Urothelium cell line (cell line): ENCODE measurements around the gene HUNK.
A peak's percentile ranks its signal among the peaks of the same experiment; 100 is the strongest.

ENCODE experiments used
- DNase-seq: peaks from one replicate; pipeline ENCODE4 v3.0.0; 2011; ENCODE audit warnings: low spot score, mixed read lengths
- FAIRE-seq: peaks from 2 replicates; lab custom pipeline; 2011; peaks lifted over from hg19 to GRCh38; lab: Jason Lieb, UNC

The HUNK gene

DNA sequence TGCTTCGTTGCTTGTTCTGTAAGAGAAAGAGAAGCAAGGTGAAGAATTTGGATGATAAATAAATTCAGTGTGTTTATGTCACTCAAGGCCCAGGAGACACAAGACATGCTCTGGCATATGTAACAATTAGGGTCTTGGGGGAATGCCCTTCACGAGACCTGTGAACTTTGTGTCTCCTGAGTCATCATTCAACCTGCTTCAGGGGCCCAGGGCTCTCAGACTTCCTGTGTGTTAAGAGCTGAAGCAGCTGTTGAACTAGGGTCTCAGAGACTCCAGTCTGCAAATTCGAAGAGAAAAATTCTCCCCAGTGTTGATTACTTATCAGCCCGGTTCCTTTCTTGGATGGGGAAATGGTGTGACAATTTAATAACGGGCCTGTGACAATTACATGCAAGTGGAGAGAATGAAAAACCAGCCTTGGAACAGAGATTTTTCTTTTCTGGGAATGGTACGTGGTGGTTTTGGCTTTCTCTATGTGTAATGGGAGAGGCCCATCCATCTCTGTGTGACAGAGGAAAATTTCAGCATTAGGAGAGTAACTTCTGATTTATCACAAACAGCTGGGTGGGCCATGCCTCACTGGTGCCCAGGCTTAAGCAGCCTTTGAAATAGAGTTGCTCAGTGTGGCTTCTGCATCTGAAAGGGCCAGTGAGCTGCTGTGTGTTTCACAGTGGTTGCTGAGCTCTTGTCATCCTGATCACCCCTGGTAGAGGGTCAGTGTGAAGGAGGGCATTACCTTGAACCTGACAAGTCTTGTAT, 22.4 kb downstream of the HUNK start:
- FAIRE-seq: peak; percentile 46
- no peak for DNase-seq

DNA sequence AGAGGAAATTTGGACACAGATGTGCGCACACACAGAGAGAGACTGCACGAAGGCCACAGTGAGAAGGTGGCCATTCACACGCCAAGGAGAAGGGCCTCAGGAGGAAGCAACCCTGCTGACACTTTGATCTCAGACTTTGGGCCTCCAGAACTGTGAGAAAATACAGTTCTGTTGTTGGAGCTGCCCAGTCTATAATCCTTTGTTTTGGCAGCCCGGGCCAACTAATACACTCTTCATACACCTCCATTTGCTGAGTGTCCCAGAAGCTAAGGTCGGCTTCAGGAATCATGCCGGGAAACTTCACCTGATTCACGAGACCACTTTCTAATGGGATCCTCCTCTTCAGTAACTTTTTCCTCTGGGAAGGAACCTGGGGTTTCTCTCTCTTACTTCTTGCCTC, 23.2 kb downstream of the HUNK start:
- no peak for FAIRE-seq
- DNase-seq: no peak

DNA sequence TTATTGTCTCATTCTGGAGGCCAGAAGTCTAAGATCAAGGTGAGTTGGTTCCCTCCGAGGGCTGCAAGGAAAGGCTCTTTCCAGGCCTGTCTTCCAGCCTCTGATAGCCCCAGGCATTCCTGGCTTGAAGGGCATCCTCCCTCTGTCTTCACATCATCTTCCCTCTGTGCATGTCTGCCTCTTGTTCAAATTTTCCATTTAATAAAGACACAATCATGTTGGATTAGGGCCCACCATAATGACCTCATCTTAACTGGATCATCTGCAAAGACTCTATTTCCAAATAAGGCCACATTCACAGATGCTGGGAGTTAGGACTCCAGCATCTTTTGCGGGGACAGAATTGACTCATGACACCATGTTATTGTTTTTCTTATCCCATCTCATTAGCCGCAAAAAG, 24.5 kb downstream of the HUNK start:
- no peak for DNase-seq
- FAIRE-seq: no peak

DNA sequence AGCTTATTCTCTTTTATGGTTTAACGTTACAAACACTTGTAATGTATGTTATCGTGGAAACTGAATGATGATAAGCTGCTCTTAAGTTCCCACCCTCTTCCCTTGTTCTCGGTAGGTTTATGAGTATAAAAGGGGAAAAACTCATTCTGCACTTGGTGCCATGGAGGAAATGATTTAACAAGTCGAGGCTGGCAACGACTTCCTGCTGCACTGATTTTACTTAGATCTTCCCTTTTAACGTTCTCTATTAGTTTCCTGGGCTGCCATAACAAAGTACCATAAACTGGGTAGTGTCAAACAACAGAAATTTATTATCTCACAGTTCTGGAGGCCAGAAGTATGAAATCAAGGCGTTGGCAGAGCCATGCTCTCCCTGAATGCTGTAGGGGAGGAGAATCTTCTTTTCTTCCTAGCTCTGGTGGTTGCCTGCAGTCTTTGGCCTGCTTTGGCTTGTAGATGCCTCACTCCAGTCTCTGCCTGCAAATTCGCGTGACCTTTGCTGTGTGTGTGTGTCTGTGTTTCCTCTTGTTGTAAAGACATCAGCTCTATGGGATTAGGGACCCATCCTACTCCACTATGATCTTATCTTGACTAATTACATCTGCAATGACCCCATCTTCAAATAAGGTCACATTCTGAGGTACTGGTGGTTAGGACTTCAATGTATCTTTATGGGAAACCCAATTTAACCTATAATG, 26.3 kb downstream of the HUNK start:
- FAIRE-seq (no peak), DNase-seq (no peak)

DNA sequence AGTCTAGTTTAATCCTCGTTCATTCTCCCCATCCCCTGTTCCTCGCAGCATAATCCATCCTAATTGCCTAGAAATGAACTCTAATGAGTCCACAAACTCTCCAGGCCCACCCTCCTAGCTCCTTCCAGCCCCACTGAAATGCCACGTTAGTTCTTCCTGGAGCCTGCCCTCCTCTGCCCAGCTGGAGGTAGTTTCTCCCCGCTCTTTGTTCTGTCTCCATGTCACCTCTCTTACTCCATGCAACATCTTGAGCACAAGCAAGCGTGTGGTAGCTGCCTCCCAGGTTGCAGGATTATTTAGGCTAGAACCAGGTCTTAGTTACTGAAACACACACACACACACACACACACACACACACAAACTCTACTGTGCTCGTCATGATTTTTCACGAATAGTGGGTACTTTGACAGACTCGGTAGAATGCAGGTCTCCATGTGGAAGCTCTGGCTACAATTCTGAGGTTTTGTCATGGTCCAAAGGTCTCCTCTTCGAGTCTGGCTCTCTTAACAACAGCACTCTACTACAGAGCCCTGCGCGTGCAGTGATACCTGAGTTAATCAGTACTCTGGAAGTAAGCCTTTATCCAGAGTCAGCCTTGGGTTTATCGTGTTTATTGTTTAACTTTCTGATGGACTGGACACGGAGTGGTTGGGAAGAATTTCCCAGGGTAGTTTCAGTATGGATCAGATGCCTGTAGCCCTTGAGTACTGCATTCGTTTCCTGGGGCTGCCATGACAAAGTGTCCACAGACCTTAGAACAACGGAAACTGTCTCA, 27.5 kb downstream of the HUNK start:
- DNase-seq: no peak
- FAIRE-seq: no peak

DNA sequence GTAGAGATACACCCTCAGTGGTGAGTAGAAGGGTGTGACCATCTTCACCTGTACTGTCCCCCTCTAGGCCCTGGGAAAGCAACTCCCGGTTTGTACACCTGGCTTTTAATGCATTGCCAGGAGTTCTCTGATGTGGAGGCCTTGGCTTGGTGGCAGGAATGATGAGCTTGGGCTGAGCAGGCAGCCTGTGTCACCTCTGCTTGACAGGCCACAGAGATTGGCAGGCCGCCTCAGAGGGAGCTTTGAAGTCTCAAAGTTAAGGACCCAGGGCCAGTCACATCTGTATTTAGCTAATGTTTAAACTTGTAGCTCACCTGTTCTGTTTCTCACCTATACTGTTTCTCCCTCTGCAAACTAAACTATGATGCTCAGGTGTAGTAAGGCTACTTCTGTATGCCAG, 28.5 kb downstream of the HUNK start:
- DNase-seq (no peak), FAIRE-seq (peak; percentile 46)

DNA sequence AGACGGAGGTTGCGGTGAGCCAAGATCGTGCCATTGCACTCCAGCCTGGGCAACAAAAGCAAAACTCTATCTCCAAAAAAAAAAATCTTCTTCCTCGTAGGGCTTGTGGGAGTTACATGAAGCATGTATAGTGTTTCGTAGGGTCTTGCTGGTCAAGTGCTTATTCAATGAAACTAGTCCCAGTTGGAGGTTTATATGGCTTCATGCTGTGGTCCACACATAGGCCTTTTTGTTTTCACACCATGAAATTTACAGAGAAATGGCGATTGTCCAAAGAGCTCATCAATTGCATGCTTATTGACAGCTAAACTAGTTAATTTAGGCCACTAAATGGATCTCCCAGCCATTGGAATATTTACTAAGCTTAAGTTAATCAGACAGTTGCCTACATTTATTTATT, 29.6 kb downstream of the HUNK start:
- FAIRE-seq: no peak
- no peak for DNase-seq

DNA sequence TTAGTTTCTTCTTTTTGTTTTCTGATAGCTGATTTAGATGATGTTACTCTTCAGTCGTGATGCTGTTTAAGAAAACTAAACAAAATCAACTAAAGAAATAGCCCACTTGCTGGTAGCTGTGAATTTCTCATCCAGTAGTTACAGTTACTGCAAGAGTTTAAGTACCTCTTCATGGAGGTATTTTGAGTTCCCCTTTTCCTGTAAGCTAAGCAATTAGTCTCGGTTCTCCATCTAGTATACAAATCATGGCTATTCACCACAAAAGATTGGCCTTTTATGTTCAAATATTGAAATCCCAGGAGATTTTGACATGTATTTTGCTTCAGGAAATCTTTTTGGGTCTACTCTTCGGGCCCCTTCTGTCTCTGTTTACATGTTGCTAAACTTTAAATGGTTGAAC, 31.1 kb downstream of the HUNK start:
- DNase-seq (no peak), FAIRE-seq (no peak)

DNA sequence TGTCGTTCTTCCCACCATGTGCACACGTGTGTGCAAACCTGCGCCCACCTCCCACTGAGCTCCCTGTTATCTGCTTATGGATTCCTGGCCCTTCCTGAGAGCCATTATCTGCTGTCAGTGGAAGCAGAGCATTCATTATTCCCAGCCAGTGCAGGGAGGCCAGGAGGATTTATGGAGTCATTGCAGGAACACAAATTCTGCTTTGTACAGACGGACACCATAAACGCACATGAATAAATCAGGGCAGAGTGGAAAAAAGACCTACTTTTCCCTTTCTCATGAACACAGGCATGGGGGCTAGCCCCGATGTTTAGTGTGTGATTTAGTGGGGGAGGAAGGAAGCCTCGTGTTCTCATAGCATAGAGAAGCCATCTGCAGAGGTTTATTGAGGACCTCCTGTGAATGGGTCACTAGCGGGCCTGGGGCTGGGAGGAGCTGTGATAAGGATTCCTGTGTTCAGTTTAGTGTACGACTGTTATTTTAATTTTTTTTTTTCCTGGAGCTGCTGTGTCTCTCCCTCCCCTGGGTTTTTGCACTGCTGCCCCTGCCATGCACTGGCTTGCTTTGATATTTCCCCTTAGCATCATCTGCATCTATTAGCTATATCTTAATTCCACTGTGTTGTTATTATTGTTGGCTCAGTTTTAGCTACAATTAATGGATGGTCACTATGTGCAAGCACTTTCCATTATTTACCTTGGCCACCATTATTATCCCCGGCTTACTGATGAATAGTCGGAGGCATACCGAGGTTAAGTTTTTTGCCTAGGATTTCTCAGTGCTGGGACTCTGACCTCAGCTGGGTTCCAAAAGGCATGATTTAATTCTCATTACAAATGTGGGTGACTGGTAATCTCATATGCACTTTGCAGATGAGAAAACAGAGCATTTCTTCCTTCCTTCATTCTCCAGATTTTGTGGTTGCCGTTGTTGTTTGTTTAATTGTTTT, 33.0 kb downstream of the HUNK start:
- FAIRE-seq: peak; percentile 48
- no peak for DNase-seq

DNA sequence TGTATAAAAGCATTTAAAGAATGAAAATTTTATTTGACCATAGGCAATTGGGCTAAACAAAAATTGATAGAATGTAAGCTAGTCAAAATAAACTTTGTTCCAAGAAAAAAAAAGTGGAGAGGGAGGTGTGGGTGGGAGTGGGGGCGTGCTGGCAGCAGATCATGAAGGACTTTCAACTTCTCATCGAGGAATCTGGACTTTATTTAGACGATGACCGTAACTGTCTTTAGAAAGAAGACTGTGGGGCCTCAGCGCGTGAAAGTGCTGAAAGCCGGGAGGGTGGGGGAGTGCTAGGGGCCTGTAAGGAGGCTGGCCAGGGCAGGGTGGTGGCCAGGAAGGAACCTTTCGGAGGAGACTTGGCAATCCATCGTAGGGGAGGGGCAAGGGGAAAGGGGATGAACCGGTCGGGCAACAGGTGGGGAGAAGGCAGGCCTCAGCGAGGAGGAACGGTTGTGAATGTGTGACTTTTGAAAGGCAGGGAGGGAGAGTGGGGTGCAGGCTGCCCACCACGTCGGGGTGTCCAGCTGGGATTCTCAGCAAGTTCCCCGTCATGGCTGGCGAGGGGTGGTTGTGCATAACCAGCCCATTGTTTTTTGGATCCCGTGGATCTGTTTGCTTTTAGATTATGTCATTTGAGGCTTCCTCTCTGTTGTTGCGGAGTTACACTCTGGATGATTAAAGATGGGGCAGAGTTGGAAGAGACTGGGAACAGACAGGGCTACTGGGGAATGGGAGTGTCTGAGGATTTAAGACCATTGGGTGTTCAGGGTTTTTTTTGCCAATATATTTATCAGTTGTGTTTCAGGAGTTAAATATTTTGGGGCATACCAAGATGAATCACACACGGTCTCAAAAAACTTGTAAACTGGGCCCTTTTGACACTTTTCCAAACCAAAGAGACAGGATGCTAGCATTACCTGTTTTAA, 35.5 kb downstream of the HUNK start:
- FAIRE-seq (peak; percentile 77), DNase-seq (peak; percentile 82)

DNA sequence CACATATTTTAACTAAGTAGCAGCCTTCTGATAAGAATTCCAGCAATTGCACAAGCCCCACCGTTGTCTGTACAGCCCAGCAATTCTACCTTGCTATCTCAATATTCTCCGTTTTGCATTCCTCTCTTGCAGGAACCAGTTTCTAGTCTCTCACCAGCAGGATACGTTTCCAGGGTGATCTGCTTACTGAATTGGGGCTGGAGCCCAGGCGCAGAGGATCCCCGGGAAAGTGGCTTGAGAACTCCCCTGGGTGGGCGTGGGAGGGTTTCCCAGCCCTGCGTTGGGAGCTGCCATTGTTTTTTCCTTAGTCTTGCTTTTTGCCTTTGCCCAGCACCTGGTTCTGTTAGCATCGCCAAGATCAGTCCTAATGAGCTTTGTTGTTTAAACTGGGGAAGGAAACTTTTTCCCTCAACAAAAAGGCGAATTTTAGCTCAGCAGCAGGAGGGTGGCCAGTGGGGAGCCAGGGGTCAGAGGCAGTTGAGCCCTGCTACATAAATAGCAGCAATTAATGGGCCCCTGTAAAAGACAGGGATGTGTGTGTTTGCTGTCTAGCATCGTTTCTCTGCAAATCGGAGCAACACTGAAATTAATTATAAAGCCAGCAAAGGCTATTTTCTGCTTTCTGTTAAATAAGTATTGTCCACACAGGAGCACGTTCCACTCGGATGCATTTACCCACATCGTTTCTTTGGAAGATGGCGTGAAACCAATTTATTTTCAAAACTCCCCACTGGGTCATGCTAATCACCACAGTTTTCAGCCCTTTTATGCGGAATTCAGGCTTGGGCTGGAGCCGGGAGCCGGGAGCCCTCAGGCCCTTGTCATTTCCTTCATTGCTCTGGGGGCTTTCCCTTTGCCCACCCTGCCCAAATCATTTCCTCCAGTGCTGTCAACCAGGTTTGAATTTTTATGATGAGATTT, 36.6 kb downstream of the HUNK start:
- FAIRE-seq (no peak), DNase-seq (peak; percentile 48)

DNA sequence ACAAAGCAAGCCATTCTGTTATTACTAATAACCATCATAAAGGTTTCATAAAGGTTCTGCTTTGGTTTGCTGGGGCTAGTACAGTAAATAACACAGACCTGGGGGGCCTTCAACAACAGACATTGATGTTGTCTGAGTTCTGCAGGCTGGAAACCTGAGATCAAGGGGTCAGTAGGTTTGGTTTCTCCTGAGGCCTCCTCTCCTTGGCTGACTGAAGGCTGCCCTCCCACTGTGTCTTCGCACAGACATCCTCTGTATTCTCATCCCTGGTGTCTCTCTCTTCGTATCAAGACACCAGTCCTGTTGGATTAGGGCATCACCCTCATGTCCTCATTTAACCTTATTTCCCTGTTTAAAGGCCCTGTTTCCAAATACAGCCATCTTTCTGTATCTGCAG, 37.3 kb downstream of the HUNK start:
- FAIRE-seq: no peak
- DNase-seq: no peak

DNA sequence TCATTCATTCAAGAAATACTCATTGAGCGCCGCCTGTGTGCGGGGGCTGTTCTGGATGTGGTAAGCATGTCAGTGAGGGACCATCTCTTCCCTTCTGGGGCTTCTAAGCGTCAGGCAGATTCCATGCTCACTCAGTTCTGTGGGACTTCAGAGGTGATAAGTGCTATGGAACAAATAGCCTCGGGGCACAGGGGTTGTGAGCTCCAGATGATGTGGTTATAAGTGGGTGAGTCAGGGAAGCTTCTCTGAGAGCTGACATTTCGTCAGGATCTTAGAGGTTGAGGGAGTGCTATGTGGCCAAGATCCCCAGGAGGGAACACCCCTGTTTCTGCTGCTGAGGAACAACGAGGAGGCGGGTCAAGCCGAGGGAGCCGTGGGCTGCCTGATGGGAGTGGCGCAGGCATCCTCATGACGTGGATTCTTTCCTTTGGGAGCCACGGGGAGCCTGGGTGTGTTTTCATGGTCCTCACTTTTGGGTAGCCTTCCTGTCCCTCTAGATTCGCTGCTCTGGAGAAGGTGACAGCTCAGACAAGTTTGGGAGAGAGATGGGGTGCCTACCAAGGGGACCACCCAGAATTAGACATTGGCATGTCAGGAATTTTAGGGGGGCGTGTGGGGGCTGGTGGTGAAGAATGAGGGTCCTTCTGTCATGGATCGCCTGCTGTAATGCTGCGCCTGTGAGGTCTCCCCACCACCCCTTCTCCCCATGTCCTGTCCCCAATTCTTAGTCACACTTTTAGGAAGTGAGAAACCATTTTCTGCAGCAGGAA, 38.5 kb downstream of the HUNK start:
- FAIRE-seq: peak; percentile 23
- DNase-seq: no peak

DNA sequence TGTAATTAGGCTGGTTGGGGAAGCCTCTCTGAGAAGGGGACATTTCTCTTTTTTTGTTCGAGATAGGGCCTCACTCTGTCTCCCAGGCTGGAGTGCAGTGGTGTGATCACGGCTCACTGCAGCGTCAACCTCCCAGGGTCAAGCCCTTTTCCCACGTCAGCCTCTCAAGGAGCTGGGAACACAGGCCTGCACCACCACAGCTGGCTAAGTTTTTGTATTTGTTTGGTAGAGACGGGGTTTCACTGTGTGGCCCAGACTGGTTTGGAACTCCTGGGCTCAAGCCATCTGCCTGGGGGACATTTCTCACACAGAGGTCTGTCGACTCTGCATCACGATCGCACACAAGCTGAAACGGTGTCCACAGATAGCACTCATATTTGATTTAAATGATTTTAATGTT, 39.7 kb downstream of the HUNK start:
- DNase-seq: no peak
- no peak for FAIRE-seq

DNA sequence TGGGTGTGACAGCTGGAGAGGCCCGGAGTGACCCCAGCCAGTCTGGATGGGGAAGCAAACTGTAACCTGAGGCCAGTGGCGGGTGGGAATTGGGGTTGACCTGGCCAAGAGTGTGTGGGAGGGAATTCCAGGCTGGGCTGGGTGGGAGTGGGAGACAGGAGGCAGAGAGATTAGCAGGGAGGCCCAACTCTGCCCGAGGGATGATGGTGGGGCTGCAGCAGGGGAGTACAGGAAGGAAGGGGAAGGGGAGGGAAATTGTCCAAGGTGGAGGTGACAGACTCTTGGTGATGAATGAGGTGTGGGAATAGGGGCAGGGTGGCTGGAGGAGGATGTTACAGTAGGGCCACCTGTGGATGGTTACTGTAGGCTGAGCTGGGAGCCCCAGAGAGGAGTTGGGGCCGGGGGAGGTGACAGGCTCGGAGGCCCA, 40.4 kb downstream of the HUNK start:
- no peak for FAIRE-seq
- DNase-seq: no peak

DNA sequence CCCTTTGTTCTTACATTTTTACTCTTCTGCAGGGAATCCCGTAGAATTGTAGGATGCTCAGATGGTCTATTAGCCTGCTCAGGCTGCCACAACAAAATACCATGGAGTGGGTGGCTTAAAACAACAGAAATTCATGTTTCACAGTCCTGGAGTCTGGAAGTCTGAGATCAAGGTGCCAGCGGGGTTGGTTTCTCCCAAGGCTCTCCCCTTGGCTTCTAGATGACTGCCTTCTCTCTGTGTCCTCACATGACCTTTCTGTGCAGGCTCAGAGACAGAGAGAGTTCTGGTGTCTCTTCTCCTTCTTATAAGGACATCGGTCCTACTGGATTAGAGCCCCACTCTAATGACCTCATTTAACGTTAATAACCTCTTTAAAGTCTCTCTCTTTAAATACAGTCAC, 41.7 kb downstream of the HUNK start:
- FAIRE-seq (no peak), DNase-seq (no peak)

DNA sequence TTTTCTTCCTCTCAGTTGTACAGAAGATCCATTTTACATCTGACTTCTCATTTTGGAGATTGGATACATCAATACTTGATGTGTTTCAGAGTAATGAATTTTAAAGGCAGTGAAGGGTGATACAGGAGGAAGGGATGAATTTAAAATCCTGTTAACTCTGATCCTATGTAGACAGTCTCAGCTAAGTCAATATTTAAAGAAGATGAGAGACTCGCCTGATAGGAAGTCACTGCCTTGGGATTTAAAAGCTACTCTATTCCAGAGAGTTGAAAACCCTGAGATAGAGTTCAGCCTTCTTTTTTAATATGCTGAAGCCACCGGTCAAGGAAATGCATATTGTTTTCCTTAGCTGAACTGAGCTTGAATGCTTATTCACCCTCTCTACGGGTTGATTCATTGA, 42.7 kb downstream of the HUNK start:
- DNase-seq (no peak), FAIRE-seq (no peak)

DNA sequence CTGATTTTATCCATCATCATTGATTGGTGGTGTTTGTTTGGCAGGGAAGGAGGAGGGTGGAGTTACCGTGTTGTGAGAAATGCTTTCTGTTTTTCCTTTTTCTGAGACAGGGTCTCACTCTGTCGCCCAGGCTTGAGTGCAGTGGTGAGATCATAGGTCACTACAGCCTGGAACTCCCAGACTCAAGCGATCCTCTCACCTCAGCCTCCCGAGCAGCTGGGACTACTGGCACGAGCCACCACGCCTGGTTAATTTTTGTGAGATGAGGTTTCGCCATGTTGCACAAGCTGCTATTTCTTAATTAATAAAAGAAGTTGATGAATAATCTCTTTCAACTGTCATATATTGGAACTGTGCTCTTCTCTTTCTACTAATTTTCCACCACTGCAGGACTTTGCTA, 44.3 kb downstream of the HUNK start:
- DNase-seq (no peak), FAIRE-seq (peak; percentile 5)
